Loucy (cell line): ENCODE results near the gene HIRIP3.
"Not testable (repeated sequence)": the region's sequence is repeated elsewhere in the genome, so short reads cannot be mapped to it uniquely, and the experiment has no call there.

Experiments
- H2AFZ ChIP-seq: fragments of 200-600 bp; sonication (generic); 2 replicates; pipeline ENCODE4 v1.6.0; 2016; ENCODE audit warnings: antibody characterized with exemption, mild to moderate bottlenecking, low read length, moderate library complexity
- H3F3A ChIP-seq: fragments of 200-600 bp; 2 replicates; pipeline ENCODE4 v1.6.0; 2016; ENCODE audit warnings: antibody characterized with exemption, low read depth, mild to moderate bottlenecking
- H3K27me3 ChIP-seq: fragments of 200-600 bp; sonication (generic); 2 replicates; pipeline ENCODE4 v1.6.1; 2014; ENCODE audit warnings: low read length, mild to moderate bottlenecking; ENCODE audit not compliant: insufficient read depth, poor library complexity, severe bottlenecking
- H3K36me3 ChIP-seq: fragments of 200-600 bp; sonication (generic); 2 replicates; pipeline ENCODE4 v1.6.1; 2016; ENCODE audit warnings: low read length; ENCODE audit not compliant: insufficient read depth
- H3K4me1 ChIP-seq: fragments of 200-600 bp; sonication (generic); 2 replicates; pipeline ENCODE4 v1.5.1; 2014; ENCODE audit warnings: low read length, mild to moderate bottlenecking; ENCODE audit not compliant: insufficient read depth, poor library complexity, severe bottlenecking
- H3K4me2 ChIP-seq: fragments of 200-600 bp; sonication (generic); 2 replicates; pipeline ENCODE4 v1.6.0; 2014; ENCODE audit warnings: antibody characterized with exemption, low read length, low read depth, mild to moderate bottlenecking; ENCODE audit not compliant: poor library complexity, severe bottlenecking
- H3K4me3 ChIP-seq: fragments of 200-600 bp; sonication (generic); 2 replicates; pipeline ENCODE4 v1.5.1; 2014; ENCODE audit warnings: low read length, mild to moderate bottlenecking, mixed read lengths; ENCODE audit not compliant: poor library complexity, severe bottlenecking
- H3K79me2 ChIP-seq: fragments of 200-600 bp; sonication (generic); 2 replicates; pipeline ENCODE4 v1.6.1; 2014; ENCODE audit warnings: low read length; ENCODE audit not compliant: insufficient read depth
- H3K9ac ChIP-seq: fragments of 200-600 bp; sonication (generic); 2 replicates; pipeline ENCODE4 v1.6.0; 2014; ENCODE audit warnings: mild to moderate bottlenecking, low read depth, low read length, moderate library complexity; ENCODE audit not compliant: poor library complexity, severe bottlenecking
- H3K9me2 ChIP-seq: fragments of 200-600 bp; sonication (generic); replicated peaks from 2 replicates; pipeline ENCODE4 v1.6.1; 2016; ENCODE audit warnings: low read depth, low read length, mixed read lengths
- H3K9me3 ChIP-seq: fragments of 200-600 bp; sonication (generic); 2 replicates; pipeline ENCODE4 v1.6.1; 2014; ENCODE audit warnings: mild to moderate bottlenecking, antibody characterized with exemption, low read length, low read depth; ENCODE audit not compliant: insufficient read depth
- H4K20me1 ChIP-seq: fragments of 200-600 bp; sonication (generic); 2 replicates; pipeline ENCODE4 v1.6.0; 2014; ENCODE audit warnings: antibody characterized with exemption, low read length, mild to moderate bottlenecking; ENCODE audit not compliant: insufficient read depth, poor library complexity, severe bottlenecking
- CTCF ChIP-seq: fragments of 200-600 bp; sonication (generic); conservative IDR thresholded peaks from 2 replicates; pipeline ENCODE4 v1.5.1; 2014; ENCODE audit warnings: mild to moderate bottlenecking, antibody characterized with exemption, low read length
- EZH2phosphoT487 ChIP-seq: fragments of 200-600 bp; IDR thresholded peaks from 2 replicates; pipeline ENCODE4 v1.6.1; 2018; ENCODE audit warnings: antibody characterized with exemption, mild to moderate bottlenecking, moderate library complexity, borderline replicate concordance

HIRIP3 gene

GRCh38 chr16:29962344-29962994 lies 32.9 kb downstream of the HIRIP3 start:
- Histone ChIP-seq H3F3A (no peaks in the 10 kb centered on the region), H3K27me3 (no peaks in the 10 kb centered on the region), H3K9me2 (no peaks in the 10 kb centered on the region), H3K36me3 (no peaks in the 10 kb centered on the region), H3K9ac (peak overlapping the region; percentile 88), H4K20me1 (no peaks in the 10 kb centered on the region), H3K4me1 (peaks cover 19% of the 10 kb centered on the region), H2AFZ (peak overlapping the region; percentile 69), H3K9me3 (no peaks in the 10 kb centered on the region), H3K4me3 (peak overlapping the region; percentile 85), H3K4me2 (peak overlapping the region; percentile 100), H3K79me2 (peaks cover 6% of the 10 kb centered on the region)
- TF ChIP-seq CTCF (no peak), EZH2phosphoT487 (no peak)

DNA sequence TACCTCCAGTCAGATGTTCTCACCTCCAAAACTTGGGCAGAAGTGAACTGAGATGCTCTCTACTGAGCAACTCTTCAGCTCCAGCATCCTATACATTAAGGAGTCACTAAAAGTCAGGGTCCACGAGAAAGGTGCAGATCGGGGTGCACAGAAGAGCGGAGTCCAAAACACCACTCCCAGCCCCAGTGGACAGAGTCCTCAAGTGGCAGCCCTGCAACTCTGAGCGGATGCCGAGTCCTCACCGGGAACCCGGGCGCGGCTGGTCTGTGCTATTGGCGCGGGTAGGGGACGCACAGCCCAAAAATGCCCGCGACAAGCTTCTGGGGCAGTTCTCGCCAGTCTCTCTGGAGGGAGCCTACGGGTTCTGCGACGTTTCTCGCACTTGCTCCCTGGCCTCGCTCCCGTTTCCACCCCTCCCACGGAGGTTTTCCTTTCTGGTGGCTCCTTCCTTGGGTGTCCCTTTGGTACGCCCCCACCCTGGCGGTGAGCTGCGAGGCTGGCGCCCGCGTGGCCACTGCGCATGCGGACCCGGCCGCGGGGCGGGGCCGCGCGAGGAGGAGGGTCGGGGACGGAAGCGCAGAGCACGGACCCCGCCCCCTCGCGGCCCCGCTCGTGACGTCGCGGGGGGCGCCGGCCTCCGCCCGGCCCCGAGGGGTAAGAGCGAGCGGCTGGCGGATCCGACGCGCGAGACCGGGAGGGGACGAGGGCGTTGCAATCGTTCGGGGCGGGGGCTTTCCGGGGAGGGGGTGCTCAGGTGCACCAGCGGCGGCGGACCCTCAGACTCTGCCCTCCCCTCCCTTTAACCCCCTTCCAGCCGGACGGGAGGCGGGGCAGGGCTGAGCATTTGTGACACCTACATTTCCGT lies 33.7 kb downstream of the HIRIP3 start, which contains the start of gene TMEM219:
Gene TMEM219 (plus strand): TSS at position 601 of the 865 bp plus-strand sequence. CDS start 1,065 bp downstream, outside the sequence.
- no peaks in the 10 kb centered on the region for H3K36me3 ChIP-seq
- H2AFZ ChIP-seq = peak within 1 kb of the TSS; percentile 93
- no peaks in the 10 kb centered on the region for H3K27me3 ChIP-seq
- H3K4me2 ChIP-seq = peak within 1 kb of the TSS; percentile 100
- no peaks in the 10 kb centered on the region for H4K20me1 ChIP-seq
- H3K9me3 ChIP-seq = no peaks in the 10 kb centered on the region
- H3K4me1 ChIP-seq = peaks cover 19% of the 10 kb centered on the region
- no peaks in the 10 kb centered on the region for H3K9me2 ChIP-seq
- TF ChIP-seq EZH2phosphoT487 (no peak), CTCF (peak; percentile 35; the same call in 1 of the 2 replicates)
- no peaks in the 10 kb centered on the region for H3F3A ChIP-seq
- H3K79me2 ChIP-seq = peaks cover 6% of the 10 kb centered on the region
- peak within 1 kb of the TSS; percentile 85 for H3K4me3 ChIP-seq
- H3K9ac ChIP-seq = peak within 1 kb of the TSS; percentile 88

DNA sequence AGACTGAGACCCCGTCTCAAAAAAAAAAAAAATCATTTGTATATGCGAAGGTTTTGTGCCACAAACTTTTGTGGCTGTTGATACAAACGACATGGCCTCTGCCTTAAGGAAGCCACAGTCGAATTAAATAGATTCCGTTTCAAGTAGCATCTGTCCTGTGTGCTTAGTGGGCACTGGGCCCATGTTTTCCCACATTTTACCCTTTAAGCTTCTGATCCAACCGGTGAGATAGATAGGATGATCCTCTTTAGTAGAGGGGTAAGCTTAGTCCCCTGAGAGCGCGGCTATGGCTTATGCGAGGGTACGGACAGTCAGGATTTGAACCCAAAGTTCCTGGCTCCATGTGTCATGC lies 34.3 kb downstream of the HIRIP3 start:
- no peaks in the 10 kb centered on the region for H3K27me3 ChIP-seq
- no peaks in the 10 kb centered on the region for H3F3A ChIP-seq
- peak overlapping the region; percentile 93 for H2AFZ ChIP-seq
- no peaks in the 10 kb centered on the region for H4K20me1 ChIP-seq
- H3K9ac ChIP-seq = peak overlapping the region; percentile 88
- no peaks in the 10 kb centered on the region for H3K9me2 ChIP-seq
- H3K79me2 ChIP-seq = peaks cover 6% of the 10 kb centered on the region
- H3K4me3 ChIP-seq = peak overlapping the region; percentile 85
- H3K36me3 ChIP-seq = no peaks in the 10 kb centered on the region
- TF ChIP-seq CTCF (no peak), EZH2phosphoT487 (no peak)
- no peaks in the 10 kb centered on the region for H3K9me3 ChIP-seq
- H3K4me2 ChIP-seq = peak overlapping the region; percentile 100
- peaks cover 19% of the 10 kb centered on the region for H3K4me1 ChIP-seq

- not testable (repeated sequence) for H3K79me2 ChIP-seq, H3K9me2 ChIP-seq, H3K4me2 ChIP-seq, H3K36me3 ChIP-seq, H4K20me1 ChIP-seq, H3F3A ChIP-seq, H3K27me3 ChIP-seq, H3K4me3 ChIP-seq, H2AFZ ChIP-seq, H3K9me3 ChIP-seq, H3K9ac ChIP-seq
- peaks cover 19% of the 10 kb centered on the region for H3K4me1 ChIP-seq
These were observed 35.6 kb downstream of the HIRIP3 start for GRCh38 chr16:29959821-29960220.
